Neural cell (in vitro differentiated cells): Measurements from ENCODE around the gene CD68. TPM values are rescaled to one million over a fixed set of nuclear protein-coding genes. Genes with fewer than 3 reads are reported as not detected.

Source experiments
- H2AFZ ChIP-seq: fragments of 200-600, 300-800 bp; sonication (generic), shearing (Covaris generic); 2 replicates; pipeline ENCODE4 v1.6.0; 2014; ENCODE audit warnings: low read depth, mild to moderate bottlenecking, antibody characterized with exemption, low read length, moderate library complexity
- H3F3A ChIP-seq: fragments of 200-600 bp; shearing (Covaris generic); 2 replicates; pipeline ENCODE4 v1.6.1; 2016; ENCODE audit warnings: mild to moderate bottlenecking, moderate library complexity, mixed read lengths, antibody characterized with exemption, low read length; ENCODE audit not compliant: insufficient read depth, poor library complexity, severe bottlenecking
- H3K27ac ChIP-seq: fragments of 200-600, 300-800 bp; sonication (generic), shearing (Covaris generic); 2 replicates; pipeline ENCODE4 v1.5.1; 2014; ENCODE audit warnings: mild to moderate bottlenecking, low read length, moderate library complexity
- H3K27me3 ChIP-seq: fragments of 300-800, 200-600 bp; sonication (generic), shearing (Covaris generic); 2 replicates; pipeline ENCODE4 v1.6.0; 2014; ENCODE audit warnings: mild to moderate bottlenecking, low read depth, low read length, moderate library complexity; ENCODE audit not compliant: insufficient read depth
- H3K36me3 ChIP-seq: fragments of 300-800, 200-600 bp; sonication (generic), shearing (Covaris generic); 2 replicates; pipeline ENCODE4 v1.5.1; 2014; ENCODE audit warnings: mild to moderate bottlenecking, antibody characterized with exemption, low read length, moderate library complexity; ENCODE audit not compliant: insufficient read depth
- H3K4me2 ChIP-seq: fragments of 300-800, 200-600 bp; sonication (generic), shearing (Covaris generic); 2 replicates; pipeline ENCODE4 v1.6.0; 2014; ENCODE audit warnings: mild to moderate bottlenecking, low read length
- H3K4me3 ChIP-seq: fragments of 300-800, 200-600 bp; sonication (generic), shearing (Covaris generic); 2 replicates; pipeline ENCODE4 v1.5.1; 2014; ENCODE audit warnings: mild to moderate bottlenecking, low read length, moderate library complexity
- H3K79me2 ChIP-seq: fragments of 200-600 bp; shearing (Covaris generic); replicated peaks from 2 replicates; pipeline ENCODE4 v1.6.0; 2014; ENCODE audit warnings: mild to moderate bottlenecking, low read length, moderate library complexity; ENCODE audit not compliant: insufficient read depth
- H3K9ac ChIP-seq: fragments of 300-800, 200-600 bp; sonication (generic), shearing (Covaris generic); 2 replicates; pipeline ENCODE4 v1.6.1; 2016; ENCODE audit warnings: mild to moderate bottlenecking, low read length, mixed read lengths
- H3K9me2 ChIP-seq: fragments of 200-600 bp; shearing (Covaris generic); 2 replicates; pipeline ENCODE4 v1.6.1; 2016; ENCODE audit warnings: mild to moderate bottlenecking, low read length, mixed read lengths; ENCODE audit not compliant: insufficient read depth
- H3K9me3 ChIP-seq: fragments of 200-600, 300-800 bp; sonication (generic), shearing (Covaris generic); 2 replicates; pipeline ENCODE4 v1.6.1; 2016; ENCODE audit warnings: mild to moderate bottlenecking, mixed run types, low read length, moderate library complexity, mixed read lengths
- H4K20me1 ChIP-seq: fragments of 200-600 bp; shearing (Covaris generic); 2 replicates; pipeline ENCODE4 v1.6.1; 2016; ENCODE audit warnings: mild to moderate bottlenecking, mixed run types; ENCODE audit not compliant: insufficient read depth
- EP300 ChIP-seq: fragments of 450-650 bp; conservative IDR thresholded peaks from 2 replicates; pipeline ENCODE4 v1.6.1; 2014; ENCODE audit warnings: antibody characterized with exemption, mild to moderate bottlenecking, moderate library complexity; ENCODE audit not compliant: poor library complexity, severe bottlenecking
- EZH2 ChIP-seq: fragments of 200-600, 300-800 bp; shearing (Covaris generic), sonication (generic); IDR thresholded peaks from 2 replicates; pipeline ENCODE4 v1.6.1; 2014; ENCODE audit warnings: antibody characterized with exemption, low read length, borderline replicate concordance, mild to moderate bottlenecking; ENCODE audit not compliant: insufficient read depth, poor library complexity, severe bottlenecking
- MXI1 ChIP-seq: fragments of 450-650 bp; conservative IDR thresholded peaks from 2 replicates; pipeline ENCODE4 v1.6.1; 2014; ENCODE audit warnings: antibody characterized with exemption, mild to moderate bottlenecking; ENCODE audit not compliant: poor library complexity, severe bottlenecking
- POLR2AphosphoS5 ChIP-seq: IDR thresholded peaks from 2 replicates; pipeline ENCODE4 v1.6.1; 2012
- RAD21 ChIP-seq: fragments of 450-650 bp; conservative IDR thresholded peaks from 2 replicates; pipeline ENCODE4 v1.6.1; 2014; ENCODE audit warnings: antibody characterized with exemption, mild to moderate bottlenecking, moderate library complexity
- SMC3 ChIP-seq: fragments of 450-650 bp; conservative IDR thresholded peaks from 2 replicates; pipeline ENCODE4 v1.6.1; 2014; ENCODE audit warnings: antibody characterized with exemption, mild to moderate bottlenecking, moderate library complexity; ENCODE audit not compliant: poor library complexity
- TAF1 ChIP-seq: IDR thresholded peaks from 2 replicates; pipeline ENCODE4 v1.6.1; 2012; ENCODE audit warnings: low read depth
- polyA plus RNA-seq: library from polyadenylated mRNA; depleted of rRNA; stranded (reverse); fragments of >200 nt; gene quantifications from 2 replicates; pipeline ENCODE4 v1.2.3, GENCODE V29; 2014
- TF ChIP-seq, protein P1 (sequence below): IDR thresholded peaks from 2 replicates; pipeline ENCODE4 v1.6.1; 2012; ENCODE audit warnings: borderline replicate concordance
- TF ChIP-seq, protein P2 (sequence below): fragments of 450-650 bp; IDR thresholded peaks from 2 replicates; pipeline ENCODE4 v1.5.1; 2014; ENCODE audit warnings: antibody characterized with exemption, mild to moderate bottlenecking, moderate library complexity; ENCODE audit not compliant: poor library complexity, severe bottlenecking

CD68 gene
- polyA plus RNA-seq, 1 donor from 2014 or later = not detected

DNA sequence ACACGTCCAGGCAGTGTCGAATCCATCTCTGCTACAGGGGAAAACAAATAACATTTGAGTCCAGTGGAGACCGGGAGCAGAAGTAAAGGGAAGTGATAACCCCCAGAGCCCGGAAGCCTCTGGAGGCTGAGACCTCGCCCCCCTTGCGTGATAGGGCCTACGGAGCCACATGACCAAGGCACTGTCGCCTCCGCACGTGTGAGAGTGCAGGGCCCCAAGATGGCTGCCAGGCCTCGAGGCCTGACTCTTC, 7.2 kb upstream of the CD68 start:
- H3K9me3 ChIP-seq = no peaks in the 10 kb centered on the region
- no peaks in the 10 kb centered on the region for H3K9me2 ChIP-seq
- peak overlapping the region; percentile 67 for H3K9ac ChIP-seq
- H4K20me1 ChIP-seq = peaks cover 30% of the 10 kb centered on the region
- H3K4me3 ChIP-seq = peak overlapping the region; percentile 100
- TF ChIP-seq MXI1 (peak; percentile 97), EZH2 (no peak), POLR2AphosphoS5 (no peak), RAD21 (no peak), EP300 (no peak), TAF1 (no peak), SMC3 (no peak)
- TF ChIP-seq, protein P1, sequence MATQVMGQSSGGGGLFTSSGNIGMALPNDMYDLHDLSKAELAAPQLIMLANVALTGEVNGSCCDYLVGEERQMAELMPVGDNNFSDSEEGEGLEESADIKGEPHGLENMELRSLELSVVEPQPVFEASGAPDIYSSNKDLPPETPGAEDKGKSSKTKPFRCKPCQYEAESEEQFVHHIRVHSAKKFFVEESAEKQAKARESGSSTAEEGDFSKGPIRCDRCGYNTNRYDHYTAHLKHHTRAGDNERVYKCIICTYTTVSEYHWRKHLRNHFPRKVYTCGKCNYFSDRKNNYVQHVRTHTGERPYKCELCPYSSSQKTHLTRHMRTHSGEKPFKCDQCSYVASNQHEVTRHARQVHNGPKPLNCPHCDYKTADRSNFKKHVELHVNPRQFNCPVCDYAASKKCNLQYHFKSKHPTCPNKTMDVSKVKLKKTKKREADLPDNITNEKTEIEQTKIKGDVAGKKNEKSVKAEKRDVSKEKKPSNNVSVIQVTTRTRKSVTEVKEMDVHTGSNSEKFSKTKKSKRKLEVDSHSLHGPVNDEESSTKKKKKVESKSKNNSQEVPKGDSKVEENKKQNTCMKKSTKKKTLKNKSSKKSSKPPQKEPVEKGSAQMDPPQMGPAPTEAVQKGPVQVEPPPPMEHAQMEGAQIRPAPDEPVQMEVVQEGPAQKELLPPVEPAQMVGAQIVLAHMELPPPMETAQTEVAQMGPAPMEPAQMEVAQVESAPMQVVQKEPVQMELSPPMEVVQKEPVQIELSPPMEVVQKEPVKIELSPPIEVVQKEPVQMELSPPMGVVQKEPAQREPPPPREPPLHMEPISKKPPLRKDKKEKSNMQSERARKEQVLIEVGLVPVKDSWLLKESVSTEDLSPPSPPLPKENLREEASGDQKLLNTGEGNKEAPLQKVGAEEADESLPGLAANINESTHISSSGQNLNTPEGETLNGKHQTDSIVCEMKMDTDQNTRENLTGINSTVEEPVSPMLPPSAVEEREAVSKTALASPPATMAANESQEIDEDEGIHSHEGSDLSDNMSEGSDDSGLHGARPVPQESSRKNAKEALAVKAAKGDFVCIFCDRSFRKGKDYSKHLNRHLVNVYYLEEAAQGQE = no peak
- H3F3A ChIP-seq = no peaks in the 10 kb centered on the region
- H3K27ac ChIP-seq = peak overlapping the region; percentile 83
- peak overlapping the region; percentile 91 for H3K4me2 ChIP-seq
- peak overlapping the region; percentile 70 for H2AFZ ChIP-seq
- H3K36me3 ChIP-seq = peaks cover 14% of the 10 kb centered on the region
- H3K79me2 ChIP-seq = peaks cover 35% of the 10 kb centered on the region
- H3K27me3 ChIP-seq = no peaks in the 10 kb centered on the region

DNA sequence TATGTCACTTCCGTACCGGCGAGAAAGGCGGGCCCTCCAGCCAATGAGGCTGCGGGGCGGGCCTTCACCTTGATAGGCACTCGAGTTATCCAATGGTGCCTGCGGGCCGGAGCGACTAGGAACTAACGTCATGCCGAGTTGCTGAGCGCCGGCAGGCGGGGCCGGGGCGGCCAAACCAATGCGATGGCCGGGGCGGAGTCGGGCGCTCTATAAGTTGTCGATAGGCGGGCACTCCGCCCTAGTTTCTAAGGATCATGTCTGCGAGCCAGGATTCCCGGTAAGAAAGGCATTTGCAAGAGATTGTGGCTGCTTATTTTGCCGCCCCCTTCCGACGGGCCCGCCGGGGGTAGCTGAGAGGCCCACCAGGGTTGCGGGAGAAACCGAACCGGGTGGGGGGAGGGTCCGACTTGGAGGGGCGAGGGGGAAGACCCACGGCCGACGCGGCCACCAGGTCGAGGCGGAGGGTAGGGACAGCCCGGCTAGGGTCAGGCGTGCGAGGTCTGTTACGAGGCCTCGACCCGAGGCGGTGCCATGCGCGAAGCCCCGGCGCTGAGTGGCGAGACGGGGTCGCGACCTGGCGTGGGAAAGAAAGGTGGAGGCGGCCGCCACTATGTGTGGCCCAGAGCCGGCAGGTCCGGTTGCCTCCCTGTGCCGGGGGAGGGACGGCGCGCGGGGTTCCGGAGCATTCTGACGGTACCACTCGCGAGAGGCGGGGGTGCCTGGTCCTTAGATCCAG, 6.7 kb upstream of the CD68 start:
- Histone ChIP-seq H3K79me2 (peaks cover 35% of the 10 kb centered on the region), H3K36me3 (peaks cover 14% of the 10 kb centered on the region)

More for the DNA sequence above, 6.7 kb upstream of the CD68 start:
- Histone ChIP-seq H3K9ac (peak overlapping the region; percentile 100), H3K4me2 (no peak overlapping the region), H3K4me3 (peak overlapping the region; percentile 100), H3K27me3 (no peaks in the 10 kb centered on the region), H3F3A (no peaks in the 10 kb centered on the region), H3K9me3 (no peaks in the 10 kb centered on the region), H3K27ac (peak overlapping the region; percentile 97), H4K20me1 (peaks cover 30% of the 10 kb centered on the region), H2AFZ (peak overlapping the region; percentile 8), H3K9me2 (no peaks in the 10 kb centered on the region)
- TF ChIP-seq EZH2 (no peak), TAF1 (peak; percentile 93), EP300 (peak; percentile 41), MXI1 (peak; percentile 88), POLR2AphosphoS5 (peak; percentile 98), RAD21 (no peak), SMC3 (no peak)
- TF ChIP-seq, protein P2, sequence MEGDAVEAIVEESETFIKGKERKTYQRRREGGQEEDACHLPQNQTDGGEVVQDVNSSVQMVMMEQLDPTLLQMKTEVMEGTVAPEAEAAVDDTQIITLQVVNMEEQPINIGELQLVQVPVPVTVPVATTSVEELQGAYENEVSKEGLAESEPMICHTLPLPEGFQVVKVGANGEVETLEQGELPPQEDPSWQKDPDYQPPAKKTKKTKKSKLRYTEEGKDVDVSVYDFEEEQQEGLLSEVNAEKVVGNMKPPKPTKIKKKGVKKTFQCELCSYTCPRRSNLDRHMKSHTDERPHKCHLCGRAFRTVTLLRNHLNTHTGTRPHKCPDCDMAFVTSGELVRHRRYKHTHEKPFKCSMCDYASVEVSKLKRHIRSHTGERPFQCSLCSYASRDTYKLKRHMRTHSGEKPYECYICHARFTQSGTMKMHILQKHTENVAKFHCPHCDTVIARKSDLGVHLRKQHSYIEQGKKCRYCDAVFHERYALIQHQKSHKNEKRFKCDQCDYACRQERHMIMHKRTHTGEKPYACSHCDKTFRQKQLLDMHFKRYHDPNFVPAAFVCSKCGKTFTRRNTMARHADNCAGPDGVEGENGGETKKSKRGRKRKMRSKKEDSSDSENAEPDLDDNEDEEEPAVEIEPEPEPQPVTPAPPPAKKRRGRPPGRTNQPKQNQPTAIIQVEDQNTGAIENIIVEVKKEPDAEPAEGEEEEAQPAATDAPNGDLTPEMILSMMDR = peak; percentile 40
- TF ChIP-seq, protein P1 = peak; percentile 77
